HG03439 (cell line): ENCODE measurements around the gene DPYSL3.
A peak's percentile ranks its signal among the peaks of the same experiment; 100 is the strongest.
"Not testable (repeated sequence)": the region's sequence is repeated elsewhere in the genome, so short reads cannot be mapped to it uniquely, and the experiment has no call there.

ENCODE experiments used
- ATAC-seq: cut with Tn5 transposase; IDR thresholded peaks from one replicate; pipeline ENCODE4 v1.9.1; 2021; ENCODE audit warnings: mild to moderate bottlenecking, moderate library complexity; ENCODE audit not compliant: unreplicated experiment

The DPYSL3 gene

GRCh38 chr5:147509710-147510651 lies at the start of gene DPYSL3:
TSS of gene DPYSL3 (minus strand) at chr5:147510068. CDS start at chr5:147509858, 210 bp downstream.
- no peak for ATAC-seq

GRCh38 chr5:147558826-147559225 lies 49.0 kb upstream of the DPYSL3 start:
- peak; percentile 54 for ATAC-seq

GRCh38 chr5:147557876-147558745 lies 48.2 kb upstream of the DPYSL3 start:
- ATAC-seq = no peak

GRCh38 chr5:147555176-147555575 lies 45.3 kb upstream of the DPYSL3 start:
- ATAC-seq = no peak

DNA sequence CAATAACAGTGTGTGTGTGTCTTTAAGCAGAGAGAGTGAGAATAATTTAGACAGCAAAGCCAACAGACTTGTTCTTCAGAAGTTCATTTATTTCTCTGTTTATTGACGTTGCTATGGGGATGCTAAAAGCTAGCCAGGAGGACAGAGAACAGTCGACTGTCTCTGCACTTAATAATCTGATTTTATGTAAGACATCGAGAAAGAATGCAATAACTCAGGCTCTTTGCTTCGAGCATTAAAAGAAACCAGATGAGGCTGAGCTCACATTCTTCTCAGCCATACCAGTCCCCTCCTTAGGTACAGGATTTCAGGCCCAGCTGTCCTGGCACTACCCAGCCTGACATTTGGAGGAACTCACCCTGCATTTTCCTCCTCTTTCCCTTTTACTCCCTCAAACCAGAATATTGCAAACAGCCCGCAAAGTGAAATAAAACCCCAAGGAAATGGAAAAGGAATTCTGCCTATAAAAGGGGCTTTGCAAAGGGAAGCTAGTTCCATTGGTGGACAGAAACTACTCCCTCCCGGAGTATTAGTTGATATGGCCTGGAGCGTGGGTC lies 44.5 kb upstream of the DPYSL3 start:
- no peak for ATAC-seq

DNA sequence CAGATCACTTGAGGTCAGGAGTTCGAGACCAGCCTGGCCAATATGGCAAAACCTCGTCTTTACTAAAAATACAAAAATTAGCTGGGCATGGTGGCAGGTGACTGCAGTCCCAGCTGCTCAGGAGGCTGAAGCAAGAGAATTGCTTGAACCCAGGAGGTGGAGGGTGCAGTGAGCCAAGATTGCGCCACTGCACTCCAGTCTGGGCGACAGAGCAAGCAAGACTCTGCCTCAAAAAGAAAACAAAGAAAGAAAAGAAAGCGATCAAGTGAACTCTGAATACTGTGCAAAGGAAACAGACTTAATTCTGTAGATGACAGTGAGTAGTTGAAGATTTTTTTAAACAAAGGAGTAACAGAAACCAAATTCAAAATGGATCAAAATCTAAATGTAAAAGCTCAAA lies 43.9 kb upstream of the DPYSL3 start:
- ATAC-seq = not testable (repeated sequence)

- no peak for ATAC-seq
Observed at GRCh38 chr5:147552897-147553296, 43.0 kb upstream of the DPYSL3 start.

DNA sequence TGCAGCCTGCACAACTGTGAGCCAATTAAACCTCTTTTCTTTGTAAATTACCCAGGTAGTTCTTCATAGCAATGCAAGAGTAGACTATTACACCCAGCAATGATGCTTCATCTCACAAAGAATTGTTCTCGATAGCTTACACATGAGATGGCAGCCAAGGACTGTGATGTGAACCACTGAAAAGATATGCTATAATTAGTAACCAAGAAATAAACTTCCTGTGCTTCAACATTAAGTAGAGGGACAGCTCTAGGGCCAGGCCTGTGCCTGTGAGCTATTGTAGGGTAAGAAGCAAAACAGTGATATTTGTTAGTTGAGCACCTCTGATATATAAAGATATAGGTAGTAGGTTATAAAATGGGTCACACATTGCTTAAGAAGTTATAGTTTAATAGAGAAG lies 41.8 kb upstream of the DPYSL3 start:
- ATAC-seq = no peak

GRCh38 chr5:147547730-147548129 lies 37.9 kb upstream of the DPYSL3 start:
- ATAC-seq = no peak

- ATAC-seq = no peak
Observed at GRCh38 chr5:147544556-147544955, 34.7 kb upstream of the DPYSL3 start.

DNA sequence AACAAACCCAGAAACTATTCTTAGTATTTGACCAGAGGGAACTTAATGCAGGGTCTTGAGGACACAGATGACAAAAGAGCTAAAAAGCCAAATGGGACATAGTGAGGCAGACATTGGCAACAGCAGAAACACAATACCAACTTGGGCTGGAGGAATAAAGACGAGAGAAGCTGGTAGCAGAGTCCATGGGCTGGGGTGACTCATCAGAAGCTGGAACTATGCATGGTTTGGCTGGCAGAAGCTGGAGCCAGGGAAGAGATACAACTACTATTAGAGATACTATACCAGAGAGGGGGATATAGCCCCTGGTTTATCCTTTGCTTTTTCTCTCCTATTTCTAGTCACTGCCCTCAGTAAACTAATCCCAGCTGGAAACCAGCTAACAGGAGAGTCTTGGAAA lies 29.2 kb upstream of the DPYSL3 start:
- ATAC-seq = no peak

DNA sequence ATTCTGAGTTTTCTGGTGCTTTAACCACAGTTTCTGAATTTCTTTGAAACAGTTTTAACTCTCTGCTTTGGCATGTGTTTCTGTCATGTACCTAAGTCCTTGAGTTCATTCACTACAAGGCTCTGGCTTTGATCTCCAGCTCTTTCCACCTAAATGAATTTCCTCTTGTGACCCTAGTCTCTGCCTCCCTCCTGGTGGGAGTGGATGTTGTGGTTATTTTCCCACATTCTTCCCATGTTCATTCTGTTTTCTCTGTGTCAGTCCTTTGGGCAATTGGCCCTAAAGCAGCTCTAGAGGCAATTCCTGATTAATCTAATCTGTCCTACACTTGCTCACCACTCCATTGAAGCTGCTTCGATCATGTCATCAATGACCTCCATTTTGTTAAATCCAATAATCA lies 28.4 kb upstream of the DPYSL3 start:
- ATAC-seq = no peak

GRCh38 chr5:147534172-147534951 lies 24.5 kb upstream of the DPYSL3 start:
- no peak for ATAC-seq

DNA sequence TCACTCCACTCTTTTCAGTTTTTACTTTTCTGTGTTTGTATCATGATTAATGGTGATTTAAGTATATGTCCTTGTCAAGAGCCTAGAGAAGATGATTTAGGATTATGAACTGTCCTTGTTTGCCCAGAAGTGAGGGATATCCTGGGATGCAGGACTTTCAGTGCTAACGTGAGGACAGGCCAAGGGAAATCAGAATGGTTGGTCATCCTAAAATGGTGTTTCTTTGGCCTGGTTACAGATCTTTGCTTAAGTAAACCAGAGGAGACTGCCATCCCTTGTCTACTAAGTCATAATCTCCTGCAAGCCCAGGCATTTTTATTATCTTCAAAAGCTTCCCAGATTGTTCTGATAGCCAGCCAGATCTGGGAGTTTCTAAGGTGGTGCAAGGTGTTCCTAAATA lies 22.3 kb upstream of the DPYSL3 start:
- ATAC-seq = no peak

- no peak for ATAC-seq
Observed at GRCh38 chr5:147530530-147531389, 20.9 kb upstream of the DPYSL3 start.

DNA sequence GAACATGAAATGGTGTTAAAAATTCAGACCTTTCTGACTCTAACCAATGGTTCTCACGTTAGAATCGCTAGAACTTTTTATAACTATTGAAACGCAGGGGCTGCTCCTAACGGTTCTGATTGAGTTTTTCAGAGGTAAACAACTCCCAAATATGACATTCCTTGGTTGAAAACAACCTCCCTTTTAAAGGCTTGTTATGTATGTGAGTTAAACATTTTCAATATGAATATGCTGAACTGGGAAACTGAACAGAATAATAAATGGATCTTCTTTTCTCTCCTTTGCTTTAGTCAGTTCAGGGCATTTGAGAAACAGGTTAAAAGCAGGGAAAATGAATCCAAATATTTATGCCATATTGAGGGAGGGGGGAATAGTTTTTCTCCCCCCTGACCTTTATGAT lies 13.2 kb upstream of the DPYSL3 start:
- no peak for ATAC-seq

GRCh38 chr5:147522435-147522834 lies 12.6 kb upstream of the DPYSL3 start:
- ATAC-seq = no peak

DNA sequence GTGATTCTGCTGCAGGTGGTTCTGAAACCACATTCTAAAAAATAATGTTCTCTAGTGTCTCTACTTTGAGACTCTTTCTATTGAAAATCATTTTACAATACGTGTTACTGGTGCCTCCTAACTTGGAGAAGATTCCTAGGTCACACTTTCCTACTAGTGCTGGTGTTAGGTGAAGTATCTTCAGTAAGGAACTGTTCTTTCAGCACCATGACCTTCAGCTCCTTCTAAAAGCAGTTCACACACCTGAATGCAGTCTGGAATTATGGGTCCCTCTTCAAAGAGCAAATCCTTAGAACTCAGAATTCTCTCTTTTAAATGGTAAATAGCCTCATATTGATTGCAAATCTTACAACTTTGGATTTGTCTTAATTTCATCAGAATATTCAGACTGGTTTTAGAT lies 10.6 kb upstream of the DPYSL3 start:
- no peak for ATAC-seq

DNA sequence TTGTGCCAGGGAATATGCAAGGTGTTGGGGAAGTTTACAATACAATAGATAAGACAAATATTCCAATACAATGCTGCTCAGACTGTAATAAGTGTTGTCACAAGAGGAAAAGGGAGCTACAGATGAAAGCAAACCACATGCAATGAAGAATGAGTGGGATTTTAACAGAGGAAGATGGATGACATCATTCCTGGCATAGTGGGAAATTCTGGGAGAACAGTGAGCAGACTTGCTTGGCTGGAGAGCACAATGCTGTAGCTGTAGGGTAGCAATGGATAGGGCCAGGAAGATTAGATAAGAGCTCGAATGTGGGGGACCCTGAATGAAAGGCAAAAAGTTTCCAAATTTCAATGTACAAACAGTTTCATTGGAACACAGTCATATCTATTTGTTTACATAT lies 9.5 kb upstream of the DPYSL3 start:
- no peak for ATAC-seq

- no peak for ATAC-seq
Observed at GRCh38 chr5:147517383-147517782, 7.5 kb upstream of the DPYSL3 start.
